Measurements from ENCODE around the gene RRAS.
A peak's percentile ranks its signal among the peaks of the same experiment; 100 is the strongest.
"Not testable (repeated sequence)": the region's sequence is repeated elsewhere in the genome, so short reads cannot be mapped to it uniquely, and the experiment has no call there.

The RRAS gene

GRCh38 chr19:49637821-49638738, 1.9 kb downstream of the RRAS start:
- no peaks in the 10 kb centered on the region for H3K27me3 ChIP-seq (ENCODE audit: low read depth)
- no peaks in the 10 kb centered on the region for H3K36me3 ChIP-seq (replicated peaks)
- peak overlapping the region; percentile 6 for H3K4me3 ChIP-seq
- DNase-seq (ENCODE audit: low spot score in 2 of 2): peak; percentile 51 to 88
- H3K4me1 ChIP-seq: peaks cover 19% of the 10 kb centered on the region
- in situ Hi-C loops (cut with MboI; ENCODE audit: low sequenced_read_pairs): no loop called here
- no peaks in the 10 kb centered on the region for H3K9me3 ChIP-seq

- DNase-seq (ENCODE audit: low spot score in 2 of 2): no peak
- Histone ChIP-seq H3K9me3 (no peaks in the 10 kb centered on the region), H3K36me3 (replicated peaks) (no peaks in the 10 kb centered on the region), H3K27me3 (ENCODE audit: low read depth) (no peaks in the 10 kb centered on the region), H3K4me1 (peaks cover 15% of the 10 kb centered on the region), H3K4me3 (no peak overlapping the region)
- in situ Hi-C loops (cut with MboI; ENCODE audit: low sequenced_read_pairs): no loop called here
Observed at GRCh38 chr19:49636233-49636932, 3.6 kb downstream of the RRAS start.

GRCh38 chr19:49635530-49636232, 4.3 kb downstream of the RRAS start:
- H3K4me3 ChIP-seq: no peak overlapping the region
- in situ Hi-C loops (cut with MboI; ENCODE audit: low sequenced_read_pairs): no loop called here
- H3K36me3 ChIP-seq (replicated peaks): no peaks in the 10 kb centered on the region
- H3K27me3 ChIP-seq (ENCODE audit: low read depth): no peaks in the 10 kb centered on the region
- no peak for DNase-seq (ENCODE audit: low spot score in 2 of 2)
- no peaks in the 10 kb centered on the region for H3K9me3 ChIP-seq
- peaks cover 8% of the 10 kb centered on the region for H3K4me1 ChIP-seq

- in situ Hi-C loops (cut with MboI; ENCODE audit: low sequenced_read_pairs): not testable (repeated sequence)
Observed at GRCh38 chr19:49633273-49633672, 6.7 kb downstream of the RRAS start.

GRCh38 chr19:49632576-49632975, 7.4 kb downstream of the RRAS start:
- peaks cover 3% of the 10 kb centered on the region; the same call in 1 of the 2 replicates for H3K36me3 ChIP-seq (replicated peaks)
- DNase-seq (ENCODE audit: low spot score in 2 of 2): no peak
- H3K9me3 ChIP-seq: no peaks in the 10 kb centered on the region
- H3K4me1 ChIP-seq: no peaks in the 10 kb centered on the region
- no peak overlapping the region for H3K4me3 ChIP-seq
- in situ Hi-C loops (cut with MboI; ENCODE audit: low sequenced_read_pairs): no loop called here
- no peaks in the 10 kb centered on the region for H3K27me3 ChIP-seq (ENCODE audit: low read depth)

More at GRCh38 chr19:49633273-49633672, 6.7 kb downstream of the RRAS start:
- not testable (repeated sequence) for H3K4me1 ChIP-seq; H3K27me3 ChIP-seq (ENCODE audit: low read depth); H3K36me3 ChIP-seq (replicated peaks); H3K4me3 ChIP-seq; H3K9me3 ChIP-seq; DNase-seq (ENCODE audit: low spot score in 2 of 2)

GRCh38 chr19:49631610-49632192, 8.2 kb downstream of the RRAS start:
- peaks cover 9% of the 10 kb centered on the region for H3K36me3 ChIP-seq (replicated peaks)
- no peak overlapping the region for H3K4me3 ChIP-seq
- in situ Hi-C loops (cut with MboI; ENCODE audit: low sequenced_read_pairs): no loop called here
- H3K27me3 ChIP-seq (ENCODE audit: low read depth): no peaks in the 10 kb centered on the region
- no peaks in the 10 kb centered on the region for H3K9me3 ChIP-seq
- H3K4me1 ChIP-seq: no peaks in the 10 kb centered on the region
- DNase-seq (ENCODE audit: low spot score in 2 of 2): no peak

GRCh38 chr19:49631014-49631588, 8.8 kb downstream of the RRAS start:
- no peaks in the 10 kb centered on the region for H3K27me3 ChIP-seq (ENCODE audit: low read depth)
- H3K4me3 ChIP-seq: no peak overlapping the region
- H3K4me1 ChIP-seq: no peaks in the 10 kb centered on the region
- no peaks in the 10 kb centered on the region for H3K9me3 ChIP-seq
- DNase-seq (ENCODE audit: low spot score in 2 of 2): no peak
- in situ Hi-C loops (cut with MboI; ENCODE audit: low sequenced_read_pairs): no loop called here
- H3K36me3 ChIP-seq (replicated peaks): peaks cover 9% of the 10 kb centered on the region

GRCh38 chr19:49629659-49630058, 10.3 kb downstream of the RRAS start:
- DNase-seq (ENCODE audit: low spot score in 2 of 2): no peak
- no peaks in the 10 kb centered on the region for H3K4me1 ChIP-seq
- in situ Hi-C loops (cut with MboI; ENCODE audit: low sequenced_read_pairs): no loop called here
- H3K27me3 ChIP-seq (ENCODE audit: low read depth): no peaks in the 10 kb centered on the region
- peaks cover 13% of the 10 kb centered on the region for H3K36me3 ChIP-seq (replicated peaks)
- H3K9me3 ChIP-seq: no peaks in the 10 kb centered on the region
- H3K4me3 ChIP-seq: no peak overlapping the region

- no peak for DNase-seq (ENCODE audit: low spot score in 2 of 2)
- no peak overlapping the region for H3K4me3 ChIP-seq
- H3K4me1 ChIP-seq: no peaks in the 10 kb centered on the region
- no peaks in the 10 kb centered on the region for H3K9me3 ChIP-seq
- no peaks in the 10 kb centered on the region for H3K27me3 ChIP-seq (ENCODE audit: low read depth)
- in situ Hi-C loops (cut with MboI; ENCODE audit: low sequenced_read_pairs): no loop called here
- H3K36me3 ChIP-seq (replicated peaks): peaks cover 23% of the 10 kb centered on the region
Observed at GRCh38 chr19:49626226-49626625, 13.7 kb downstream of the RRAS start.

GRCh38 chr19:49624967-49625910, 14.7 kb downstream of the RRAS start:
- no peaks in the 10 kb centered on the region for H3K4me1 ChIP-seq
- H3K36me3 ChIP-seq (replicated peaks): peaks cover 25% of the 10 kb centered on the region
- no peaks in the 10 kb centered on the region for H3K27me3 ChIP-seq (ENCODE audit: low read depth)
- in situ Hi-C loops (cut with MboI; ENCODE audit: low sequenced_read_pairs): no loop called here
- no peaks in the 10 kb centered on the region for H3K9me3 ChIP-seq
- H3K4me3 ChIP-seq: no peak overlapping the region
- DNase-seq (ENCODE audit: low spot score in 2 of 2): no peak

GRCh38 chr19:49617860-49618259, 22.1 kb downstream of the RRAS start:
- H3K27me3 ChIP-seq (ENCODE audit: low read depth); DNase-seq (ENCODE audit: low spot score in 2 of 2); H3K4me3 ChIP-seq; H3K4me1 ChIP-seq; in situ Hi-C loops (cut with MboI; ENCODE audit: low sequenced_read_pairs); H3K9me3 ChIP-seq: not testable (repeated sequence)
- peaks cover 56% of the 10 kb centered on the region for H3K36me3 ChIP-seq (replicated peaks)

GRCh38 chr19:49616945-49617344, 23.0 kb downstream of the RRAS start:
- no peak overlapping the region for H3K4me3 ChIP-seq
- H3K36me3 ChIP-seq (replicated peaks): peaks cover 53% of the 10 kb centered on the region

More at GRCh38 chr19:49616945-49617344, 23.0 kb downstream of the RRAS start:
- H3K4me1 ChIP-seq: no peaks in the 10 kb centered on the region
- H3K9me3 ChIP-seq: no peaks in the 10 kb centered on the region
- no peak for DNase-seq (ENCODE audit: low spot score in 2 of 2)
- H3K27me3 ChIP-seq (ENCODE audit: low read depth): no peaks in the 10 kb centered on the region
- in situ Hi-C loops (cut with MboI; ENCODE audit: low sequenced_read_pairs): no loop called here
